ENCODE results near the gene SCYGR3.
"Not testable (repeated sequence)": the region's sequence is repeated elsewhere in the genome, so short reads cannot be mapped to it uniquely, and the experiment has no call there.

Gene SCYGR3

DNA sequence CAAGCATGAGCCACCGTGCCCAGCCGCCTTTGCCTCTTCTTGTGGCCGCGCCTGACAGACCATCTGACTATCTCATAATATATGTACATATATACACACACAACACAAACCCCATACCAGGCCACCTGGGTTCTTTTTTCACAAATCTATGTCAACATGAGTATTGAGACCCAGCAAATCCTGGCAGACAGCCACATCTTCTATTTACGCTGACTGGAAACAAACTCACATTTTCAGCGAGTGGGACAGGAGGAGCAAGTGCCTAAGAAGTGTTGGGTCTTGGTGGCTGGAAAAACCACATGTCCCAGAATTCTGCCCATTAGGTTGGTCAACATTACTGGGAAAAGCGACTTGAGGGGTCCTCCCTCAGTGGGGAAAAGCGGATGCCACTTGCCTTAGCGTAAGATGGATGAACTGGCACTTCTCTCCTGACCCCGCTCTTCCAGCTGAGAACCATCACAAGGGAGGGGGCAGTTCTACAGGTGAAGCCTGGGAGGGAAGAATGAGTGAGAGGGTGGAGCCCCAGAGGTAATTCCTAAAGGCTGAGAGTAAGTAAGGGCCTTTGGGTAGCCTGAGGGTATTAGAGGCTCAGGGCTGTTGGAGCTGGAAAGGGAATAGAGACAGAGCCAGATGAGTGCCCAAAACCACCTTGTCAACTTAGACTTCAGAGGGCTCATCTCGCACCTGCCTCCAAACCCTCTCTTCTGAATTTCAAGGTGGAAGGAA, 1.9 kb downstream of the SCYGR3 start:
- DNase-seq: peak; percentile 11

DNA sequence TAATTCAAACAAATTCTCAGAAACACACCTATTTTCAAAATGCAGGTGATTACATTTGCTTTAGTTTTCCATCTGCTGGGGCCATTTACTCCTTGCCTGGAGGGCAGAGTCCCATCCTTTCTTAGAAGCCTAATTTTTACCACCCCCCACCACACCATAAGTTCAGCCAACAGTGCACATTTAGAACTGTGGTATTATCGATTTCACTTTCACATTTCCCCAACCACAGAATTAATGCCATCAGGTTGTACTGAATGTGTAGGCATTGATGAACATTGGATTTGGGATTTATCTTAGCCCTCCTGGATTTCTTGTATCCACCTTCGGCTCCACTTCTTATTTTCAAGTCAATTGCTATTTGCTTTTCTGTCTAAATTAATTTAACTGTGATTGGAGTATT, 4.5 kb downstream of the SCYGR3 start:
- DNase-seq: no peak

DNA sequence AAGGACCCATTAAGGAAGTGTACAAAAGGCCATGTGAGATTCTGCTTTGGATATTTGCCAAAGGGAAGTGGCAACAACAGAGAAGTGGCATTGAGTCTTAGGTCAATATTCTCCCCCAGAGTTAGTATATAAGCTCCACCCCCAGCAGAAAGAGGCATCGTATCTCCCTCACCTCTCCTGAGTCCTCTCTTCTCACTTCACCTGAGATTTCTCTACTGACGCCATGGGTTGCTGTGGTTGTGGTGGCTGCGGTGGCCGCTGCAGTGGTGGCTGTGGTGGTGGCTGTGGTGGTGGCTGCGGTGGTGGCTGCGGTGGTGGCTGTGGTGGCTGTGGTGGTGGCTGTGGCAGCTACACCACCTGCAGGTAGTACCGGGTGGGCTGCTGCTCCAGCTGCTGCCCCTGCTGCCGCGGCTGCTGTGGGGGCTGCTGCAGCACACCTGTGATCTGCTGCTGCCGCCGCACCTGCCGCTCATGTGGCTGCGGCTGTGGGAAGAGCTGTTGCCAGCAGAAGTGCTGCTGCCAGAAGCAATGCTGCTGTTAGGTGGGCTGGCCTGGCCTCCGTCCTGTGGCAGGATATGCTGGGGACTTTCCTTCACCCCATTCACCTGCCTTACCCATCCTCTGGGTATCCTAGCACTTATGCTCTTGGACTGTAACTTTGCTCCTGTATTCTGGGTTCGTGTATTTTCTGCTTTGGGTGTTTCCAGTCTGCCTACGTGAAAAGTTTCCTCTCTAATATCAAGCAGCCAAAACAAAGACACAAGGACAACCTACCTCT, 5.9 kb downstream of the SCYGR3 start:
- no peak for DNase-seq

DNA sequence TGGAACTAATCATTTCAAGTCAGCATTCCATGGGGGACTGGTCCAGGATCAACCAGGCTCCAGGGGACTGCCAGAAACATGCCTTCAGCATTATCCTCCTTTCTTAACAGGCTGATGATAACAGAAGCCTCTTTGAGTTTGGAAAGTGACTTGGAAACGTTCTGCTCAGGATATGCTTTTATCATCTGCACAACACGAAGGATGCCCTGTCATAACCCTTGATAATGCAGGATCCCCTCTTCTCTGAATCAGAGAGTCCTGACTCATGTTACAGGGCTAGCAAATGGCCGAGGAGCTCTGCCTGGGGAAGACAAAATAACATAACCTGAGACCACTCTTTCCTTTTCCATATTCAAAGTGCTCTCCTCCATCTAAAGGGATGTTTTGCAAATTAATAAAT, 6.7 kb downstream of the SCYGR3 start:
- DNase-seq: no peak

DNA sequence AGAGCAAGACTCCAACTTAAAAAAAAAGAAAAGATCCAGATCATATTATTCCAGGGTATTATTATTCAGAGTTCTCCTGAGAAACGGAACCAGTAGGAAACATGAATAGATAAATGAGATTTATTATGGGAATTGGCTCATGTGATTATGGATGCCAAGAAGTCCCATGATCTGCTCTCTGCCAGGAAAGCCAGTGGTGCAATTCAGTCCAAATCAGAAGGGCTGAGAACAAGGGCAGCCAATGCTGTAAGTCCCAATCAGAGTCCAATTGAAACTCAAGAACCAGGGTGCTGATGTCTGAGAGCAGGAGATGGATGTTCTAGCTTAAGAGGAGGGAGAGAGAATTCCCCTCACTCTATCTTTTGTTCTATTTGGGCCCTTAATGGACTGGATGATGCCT, 8.2 kb downstream of the SCYGR3 start:
- DNase-seq: no peak

DNA sequence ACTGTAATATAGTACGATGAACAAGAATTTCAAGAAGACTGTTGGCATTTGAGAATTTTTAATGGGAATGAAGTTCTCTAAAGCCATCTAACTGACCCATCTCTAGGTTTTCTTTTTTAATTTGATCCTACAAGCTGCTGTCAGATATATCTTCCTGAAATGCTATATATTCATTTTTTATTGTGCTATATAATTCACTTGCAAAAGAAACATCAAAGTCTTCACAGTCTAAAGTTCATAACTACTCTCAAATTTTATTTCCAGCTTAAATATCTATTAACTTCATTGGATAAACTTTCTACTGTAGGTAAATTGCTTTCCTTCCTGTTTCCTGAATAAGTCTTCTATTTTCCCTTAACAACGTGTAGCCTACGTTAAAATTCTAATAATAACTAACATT, 12.3 kb downstream of the SCYGR3 start:
- DNase-seq: no peak

DNA sequence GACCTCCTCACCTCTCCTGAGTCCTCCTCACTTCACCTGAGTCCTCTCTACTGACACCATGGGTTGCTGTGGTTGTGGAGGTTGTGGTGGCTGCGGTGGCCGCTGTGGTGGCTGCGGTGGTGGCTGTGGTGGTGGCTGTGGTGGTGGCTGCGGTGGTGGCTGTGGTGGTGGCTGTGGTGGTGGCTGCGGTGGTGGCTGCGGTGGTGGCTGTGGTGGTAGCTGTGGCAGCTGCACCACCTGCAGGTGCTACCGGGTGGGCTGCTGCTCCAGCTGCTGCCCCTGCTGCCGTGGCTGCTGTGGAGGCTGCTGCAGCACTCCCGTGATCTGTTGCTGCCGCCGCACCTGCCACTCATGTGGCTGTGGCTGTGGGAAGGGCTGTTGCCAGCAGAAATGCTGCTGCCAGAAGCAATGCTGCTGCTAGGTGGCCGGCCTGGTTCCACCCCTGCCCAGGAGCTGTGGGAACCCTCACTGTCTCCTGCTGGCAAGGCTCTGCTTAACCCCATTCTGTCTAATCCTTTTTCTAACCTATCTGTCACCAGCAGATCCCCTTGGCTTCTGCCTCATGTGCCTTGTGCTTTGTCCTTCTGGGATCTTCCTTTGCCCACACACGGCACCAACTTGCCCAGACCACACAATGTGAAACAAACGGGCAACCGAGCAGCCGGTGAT, 15.7 kb downstream of the SCYGR3 start, which contains the start of gene SCYGR2:
SCYGR2 (plus strand) TSS at position 59 of the 669 bp plus-strand sequence; CDS start at position 59, 0 bp downstream.
- not testable (repeated sequence) for DNase-seq

DNA sequence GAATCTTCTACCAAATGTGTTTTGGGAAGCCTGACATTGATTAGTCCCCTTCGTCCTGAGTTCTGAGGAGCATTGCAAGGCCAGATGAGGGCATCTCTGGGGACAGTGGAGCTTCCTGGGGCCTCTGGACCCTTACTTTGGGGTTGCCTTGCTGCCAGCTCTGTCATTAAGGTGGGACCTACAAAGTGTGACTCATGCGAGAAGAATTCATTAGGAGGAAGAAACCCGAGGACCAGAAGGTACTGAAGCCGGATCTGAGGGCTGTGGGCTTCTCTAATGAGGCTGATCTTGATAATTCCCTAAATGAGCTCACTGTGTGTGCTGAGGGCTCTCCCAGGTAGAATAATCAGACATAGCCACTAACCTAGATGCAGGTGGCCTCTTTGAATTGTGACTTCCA, 16.6 kb downstream of the SCYGR3 start:
- no peak for DNase-seq

DNA sequence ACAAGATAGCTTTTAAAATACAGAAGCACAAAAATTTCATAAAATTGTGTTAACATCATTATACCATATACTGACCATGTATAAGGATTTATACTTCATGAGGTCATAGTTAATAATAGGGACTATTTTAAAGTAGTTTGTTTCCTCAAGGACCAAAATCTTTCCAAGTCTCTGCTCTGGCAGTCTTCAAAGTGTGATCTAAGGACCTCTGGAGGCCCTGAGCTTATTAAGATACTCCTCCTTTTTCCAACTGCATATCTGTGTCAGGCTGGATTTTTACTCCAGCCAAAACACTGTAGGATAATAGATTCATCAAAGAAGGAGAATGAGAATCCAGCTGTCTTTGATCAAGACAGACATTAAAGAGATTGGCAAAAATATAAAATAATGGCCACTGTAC, 17.6 kb downstream of the SCYGR3 start:
- no peak for DNase-seq

DNA sequence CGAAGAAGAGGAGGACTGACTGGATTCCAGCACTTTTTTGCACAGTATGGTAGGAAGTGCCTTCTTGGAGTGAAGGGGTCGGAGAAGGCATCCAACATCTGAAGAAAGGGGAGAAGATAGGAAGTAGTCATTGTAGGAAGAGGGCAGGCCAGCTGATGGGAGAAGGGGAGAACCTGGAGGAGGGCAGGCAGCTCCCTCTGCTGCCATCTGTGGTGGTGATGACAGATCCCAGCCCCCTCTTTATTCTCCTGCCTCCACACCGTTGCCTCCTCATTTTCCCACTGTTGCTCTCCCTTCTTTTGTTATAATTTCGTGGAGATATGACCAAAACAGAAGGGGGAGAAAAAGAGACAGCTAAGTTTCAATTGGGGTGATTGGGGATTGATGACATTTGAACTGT, 18.8 kb downstream of the SCYGR3 start:
- DNase-seq: no peak

DNA sequence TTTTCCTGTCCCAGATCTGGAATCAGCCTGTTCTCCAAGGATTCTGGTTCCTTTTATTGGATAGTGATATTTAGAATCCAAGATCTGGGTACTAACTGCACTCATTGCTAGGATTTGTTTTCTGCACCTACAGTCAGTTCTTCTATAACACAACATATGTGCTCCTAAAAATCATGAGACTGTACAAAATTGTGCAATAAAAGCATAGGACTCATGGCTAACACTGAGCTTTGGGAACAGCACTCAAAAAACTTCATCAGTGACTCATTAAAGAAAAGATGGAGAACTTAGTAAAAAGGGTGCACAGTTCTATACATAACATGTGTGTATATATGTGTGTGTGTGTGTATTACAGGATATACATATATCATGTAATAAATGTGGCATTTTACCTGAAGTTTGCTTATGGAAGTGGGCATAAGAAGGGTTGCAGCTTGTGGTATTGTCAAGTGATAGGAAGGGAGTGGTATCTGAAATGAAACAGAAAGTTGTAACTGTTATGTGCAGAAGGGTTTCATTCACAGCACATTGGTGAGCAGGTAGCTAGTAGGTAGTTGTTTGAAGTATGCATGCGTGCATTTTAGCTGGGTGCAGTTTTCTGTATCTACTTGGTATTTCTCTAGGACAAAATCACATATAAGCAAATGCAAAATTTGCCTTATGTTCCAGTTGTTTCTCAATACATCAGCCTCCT, 21.8 kb downstream of the SCYGR3 start:
- no peak for DNase-seq

DNA sequence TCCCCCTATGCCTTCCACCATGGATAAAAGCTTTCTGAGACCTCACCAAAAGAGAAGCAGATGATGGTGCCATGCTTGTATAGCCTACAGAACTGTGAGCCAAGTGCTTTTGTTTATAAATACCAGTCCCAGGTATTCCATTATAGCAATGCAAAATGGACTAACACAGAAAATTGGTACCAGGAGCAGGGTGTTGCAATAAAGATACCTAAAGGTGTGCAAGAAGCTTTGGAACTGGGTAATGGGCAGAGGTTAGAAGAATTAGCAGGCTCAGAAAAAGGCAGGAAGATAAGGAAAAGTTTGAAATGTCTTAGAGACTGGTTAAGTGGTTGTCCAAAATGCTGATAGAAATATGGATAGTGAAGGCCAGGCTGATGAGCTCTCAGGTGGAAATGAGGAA, 32.3 kb downstream of the SCYGR3 start:
- DNase-seq: no peak

DNA sequence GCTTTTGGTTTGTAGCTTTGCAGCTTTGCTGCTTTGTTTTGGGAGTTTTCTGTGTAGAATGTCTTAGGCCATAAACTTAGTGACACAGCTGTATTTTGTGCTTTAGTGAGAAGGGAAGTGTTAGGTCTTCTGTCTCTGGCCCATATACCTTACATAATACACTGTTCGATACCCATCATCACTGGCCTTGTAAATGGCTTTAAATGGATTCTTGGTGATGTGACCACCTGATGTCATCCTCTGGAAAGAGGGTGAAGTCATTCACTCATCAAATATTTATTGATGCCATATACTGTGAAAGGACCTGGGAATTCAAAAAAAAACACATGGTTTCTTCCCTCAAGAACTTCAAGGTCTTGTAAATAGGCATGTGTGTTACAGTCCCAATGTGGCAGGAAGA, 34.8 kb downstream of the SCYGR3 start:
- DNase-seq: no peak

DNA sequence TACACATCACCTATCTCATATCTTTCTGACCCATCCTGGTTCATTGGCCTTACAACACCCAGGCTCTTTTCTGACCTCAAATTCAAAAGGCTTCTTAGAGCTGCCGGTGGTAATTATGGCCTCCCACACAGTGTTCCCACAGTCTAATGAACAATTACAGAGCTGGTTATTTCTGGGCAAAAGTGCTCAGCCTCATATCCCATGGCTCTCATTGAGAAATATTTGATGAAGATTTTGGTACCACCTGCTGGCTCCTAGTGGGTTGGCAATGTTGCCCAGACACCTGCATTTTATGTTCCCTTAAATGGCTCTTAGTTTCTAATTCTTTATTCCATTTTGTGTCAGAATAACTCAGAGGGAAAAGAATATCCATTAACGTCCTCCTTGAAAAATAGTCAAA, 36.0 kb downstream of the SCYGR3 start:
- no peak for DNase-seq

DNA sequence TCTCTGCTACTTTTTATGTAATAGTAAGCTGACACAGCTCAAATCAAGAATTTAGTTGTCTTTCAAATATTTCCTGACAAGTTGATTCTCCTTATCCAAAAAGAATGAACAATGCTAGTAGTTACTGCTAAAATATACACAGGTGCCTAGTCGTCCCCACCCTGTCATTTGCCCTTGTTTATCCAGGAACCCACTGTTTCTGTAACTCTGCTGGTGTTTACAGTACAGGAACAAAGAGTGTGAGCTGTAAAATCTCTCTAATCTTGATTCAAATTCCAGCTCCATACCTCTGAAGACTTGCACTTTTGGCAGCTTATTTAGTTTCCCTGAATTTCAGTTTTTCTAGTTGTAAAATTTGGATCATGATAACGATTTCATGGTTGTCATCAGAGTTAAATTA, 37.1 kb downstream of the SCYGR3 start:
- DNase-seq: no peak

DNA sequence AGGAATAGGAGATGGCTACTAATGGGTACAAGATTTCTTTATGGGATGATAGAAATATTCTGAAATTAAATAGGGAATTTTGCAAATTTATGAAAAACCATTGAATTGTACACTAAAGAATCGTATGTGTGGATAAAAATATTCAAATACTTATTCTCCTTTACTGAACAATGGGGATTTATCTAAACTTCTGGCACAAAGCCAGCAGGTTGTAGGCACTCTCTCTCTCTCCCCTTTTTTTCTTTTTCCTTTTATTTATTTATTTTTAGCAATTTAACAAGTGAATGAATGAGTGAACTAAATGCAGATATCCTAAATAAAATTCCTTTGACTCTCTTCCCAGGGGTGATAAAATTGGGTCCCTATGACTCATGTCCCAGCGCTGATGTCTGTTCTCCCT, 37.8 kb downstream of the SCYGR3 start:
- DNase-seq: no peak

DNA sequence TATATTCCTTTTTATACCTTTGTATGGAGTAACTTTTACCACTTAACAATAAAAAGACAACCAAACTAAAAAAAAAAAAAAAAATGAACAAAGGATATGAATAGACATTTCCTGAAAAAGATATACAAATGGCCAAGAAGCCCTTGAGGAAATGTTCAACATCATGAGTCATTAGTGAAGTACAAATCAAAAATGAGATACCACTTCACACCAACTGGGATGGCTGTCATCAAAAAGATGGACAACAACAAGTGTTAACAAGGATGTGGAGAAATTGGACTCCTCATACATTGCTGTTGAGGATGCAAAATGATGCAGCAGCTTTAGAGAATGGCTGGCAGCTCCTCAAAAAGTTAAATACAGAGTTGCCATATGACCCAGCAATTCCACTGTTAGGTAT, 38.5 kb downstream of the SCYGR3 start:
- DNase-seq: no peak

DNA sequence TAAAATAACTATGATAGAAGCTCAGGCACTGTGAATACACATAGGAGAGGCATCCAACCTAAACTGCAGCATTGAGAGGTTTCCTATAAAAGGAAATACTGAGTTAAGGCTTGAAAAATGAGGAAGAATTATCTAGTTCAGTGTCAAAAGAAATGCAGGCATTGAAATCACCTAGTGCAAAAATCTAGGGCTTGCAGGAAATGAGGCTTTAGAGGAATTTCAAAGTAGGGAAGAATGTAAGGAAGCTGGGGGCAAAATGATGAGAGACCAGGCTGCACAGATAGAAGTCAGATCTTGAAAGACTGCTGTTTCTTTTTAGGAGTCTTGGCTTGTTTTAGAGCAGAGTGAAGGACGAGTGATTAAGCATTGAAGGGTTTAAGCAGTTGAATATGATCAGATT, 44.0 kb downstream of the SCYGR3 start:
- no peak for DNase-seq

DNA sequence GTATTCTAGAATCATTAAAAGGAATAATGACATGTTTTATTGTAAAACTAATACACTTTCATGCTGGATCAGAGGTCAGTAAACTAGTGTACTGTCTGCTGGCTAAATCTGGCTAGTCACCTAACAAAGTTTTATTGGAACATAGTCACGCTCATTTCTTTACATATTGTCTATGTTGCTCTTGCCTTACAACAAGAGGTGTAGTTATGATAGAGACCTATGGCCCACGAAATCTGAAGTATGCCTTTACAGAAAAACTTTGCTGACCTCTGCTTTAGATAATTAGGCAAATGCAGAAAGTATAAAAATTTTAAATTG, 45.8 kb downstream of the SCYGR3 start:
- DNase-seq: no peak

DNA sequence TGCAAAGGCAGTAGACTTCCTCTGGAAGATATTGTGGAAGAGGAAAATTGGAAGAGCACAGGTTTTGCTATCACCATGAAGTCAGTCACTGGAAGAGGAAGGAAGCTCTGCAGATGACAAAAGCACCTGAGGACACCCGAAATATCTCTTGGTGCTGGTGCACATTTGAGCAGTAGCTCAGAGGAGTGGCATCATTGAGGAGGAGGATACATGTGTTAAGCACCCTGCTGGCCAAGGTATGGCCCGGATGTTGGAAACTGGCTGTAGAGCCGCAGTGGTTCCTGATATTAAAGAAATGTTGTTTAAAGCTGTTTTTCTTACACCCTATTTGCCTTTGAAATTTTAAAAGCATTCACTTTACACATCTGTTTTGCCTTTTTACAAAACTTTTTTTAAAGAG, 48.6 kb downstream of the SCYGR3 start:
- no peak for DNase-seq

DNA sequence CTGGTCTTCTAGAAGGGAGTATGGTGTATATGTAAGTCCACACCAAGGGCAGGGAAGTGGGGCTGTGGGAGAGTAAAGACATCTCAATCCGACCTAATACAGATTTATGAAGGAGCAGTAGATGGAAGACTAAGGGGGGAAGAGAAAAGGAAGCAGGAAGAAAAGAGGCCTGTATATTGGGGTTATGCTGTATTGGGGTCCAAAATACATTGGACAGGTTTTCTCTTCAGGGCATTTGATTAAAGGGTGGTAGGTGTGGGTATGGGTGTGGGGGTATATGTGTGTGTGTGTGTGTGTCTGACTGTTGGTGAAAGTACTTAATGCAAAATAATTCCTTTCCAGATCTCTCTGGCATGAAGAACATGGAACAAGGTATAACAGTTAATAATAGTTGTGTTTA, 49.6 kb downstream of the SCYGR3 start:
- no peak for DNase-seq

All from NCI-H1105 (cell line).